ENCODE data around the gene FBXW2. TPM values are rescaled to one million over a fixed set of nuclear protein-coding genes. Genes with fewer than 3 reads are reported as not detected.

Gene FBXW2
- total RNA-seq, 1 experiment from 2014 or later: 67.1 TPM

DNA sequence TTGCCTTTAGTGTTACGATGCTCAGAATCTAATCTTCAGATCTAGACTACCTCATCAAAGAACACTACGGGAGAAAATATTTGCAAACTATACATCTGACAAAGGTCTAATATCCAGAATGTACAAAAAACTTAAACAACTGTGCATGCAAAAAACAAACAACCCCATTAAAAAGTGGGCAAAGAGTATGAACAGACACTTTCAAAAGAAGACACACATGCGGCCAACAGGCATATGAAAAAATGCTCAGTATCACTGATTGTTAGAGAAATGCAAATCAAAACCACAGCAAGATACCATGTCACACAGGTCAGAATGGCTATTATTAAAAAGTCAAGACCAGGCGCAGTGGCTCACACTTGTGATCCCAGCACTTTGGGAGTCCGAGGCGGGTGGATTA lies 47.9 kb downstream of the FBXW2 start:
- no peak for DNase-seq (ENCODE audit: low read depth)

DNA sequence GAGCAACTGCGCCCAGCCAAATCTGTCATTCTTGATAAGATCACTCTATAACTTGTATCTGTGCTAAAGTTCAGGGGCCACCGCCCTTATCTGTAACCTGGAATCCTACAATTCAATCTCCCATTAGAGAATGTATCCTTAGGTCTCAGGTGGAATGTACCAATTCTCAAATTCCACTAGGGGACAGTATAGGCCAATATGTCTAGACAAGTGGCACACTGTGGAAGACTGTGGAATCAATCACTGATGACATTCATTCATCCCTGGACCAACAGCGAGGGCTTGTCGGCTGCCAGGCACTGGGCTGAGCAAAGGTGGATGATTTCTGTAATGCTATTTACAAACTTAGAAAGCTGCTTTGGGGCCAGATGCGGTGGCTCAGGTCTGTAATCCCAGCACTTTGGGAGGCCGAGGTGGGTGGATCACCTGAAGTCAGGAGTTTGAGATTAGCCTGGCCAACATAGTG lies 50.2 kb downstream of the FBXW2 start:
- DNase-seq (ENCODE audit: low read depth): peak; percentile 16

- DNase-seq (ENCODE audit: low read depth): no peak
Observed at GRCh38 chr9:120741701-120742100, 51.5 kb downstream of the FBXW2 start.

- DNase-seq (ENCODE audit: low read depth): no peak
Observed at GRCh38 chr9:120741191-120741590, 52.0 kb downstream of the FBXW2 start.

- peak; percentile 25 for DNase-seq (ENCODE audit: low read depth)
Observed at GRCh38 chr9:120740132-120740531, 53.1 kb downstream of the FBXW2 start.

DNA sequence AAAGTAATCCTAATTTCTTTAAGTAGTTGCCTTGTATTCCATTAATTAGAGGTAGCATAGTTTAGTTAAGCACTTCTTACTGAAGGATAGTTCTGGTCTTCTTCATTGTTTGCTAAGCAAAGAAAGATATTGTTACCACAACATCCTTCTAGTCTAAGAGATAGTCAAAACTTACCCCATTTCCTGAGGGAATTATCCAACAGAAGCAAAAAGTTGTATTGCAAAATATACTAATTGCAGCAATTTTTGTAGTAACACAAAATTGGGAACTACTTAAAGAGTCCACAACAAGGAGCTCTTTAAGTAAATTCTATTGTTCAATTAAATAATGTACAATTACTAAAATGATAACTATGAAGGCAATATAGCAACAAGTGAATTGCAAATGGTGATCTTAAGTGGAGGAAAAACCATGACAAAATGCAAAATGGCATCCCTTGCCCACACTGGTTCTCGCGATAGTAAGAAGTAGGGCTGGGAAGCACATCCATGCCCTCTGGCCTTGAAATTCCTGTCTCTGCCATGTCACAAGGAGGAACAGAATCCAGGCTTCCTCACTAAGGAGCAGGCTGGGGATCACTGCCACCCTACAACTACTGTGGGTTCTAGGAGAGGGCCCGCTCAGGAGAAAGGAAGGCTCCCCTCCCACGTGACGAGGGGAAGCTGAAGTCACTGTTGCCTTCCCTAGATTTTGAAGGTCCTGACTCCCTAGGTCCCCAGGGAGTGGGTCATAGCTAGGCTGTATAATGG lies 55.6 kb downstream of the FBXW2 start:
- DNase-seq (ENCODE audit: low read depth): no peak

DNA sequence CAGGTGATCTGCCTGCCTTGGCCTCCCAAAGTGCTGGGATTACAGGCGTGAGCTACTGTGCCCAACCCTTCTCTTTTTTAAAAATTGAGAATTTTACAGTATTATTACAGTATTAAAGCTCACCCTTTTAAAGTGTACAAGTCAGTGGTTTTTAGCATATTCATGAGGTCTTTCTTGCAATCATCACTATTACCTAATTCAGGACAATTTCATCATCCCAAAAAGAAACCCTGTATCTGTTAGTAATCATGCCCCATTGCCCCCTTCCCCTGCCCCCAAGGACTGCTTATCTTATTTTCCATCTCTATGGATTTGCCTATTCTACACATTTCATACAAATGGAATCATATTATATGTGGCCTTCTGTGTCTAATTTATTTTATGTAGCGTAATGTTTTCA lies 56.3 kb downstream of the FBXW2 start:
- no peak for DNase-seq (ENCODE audit: low read depth)

DNA sequence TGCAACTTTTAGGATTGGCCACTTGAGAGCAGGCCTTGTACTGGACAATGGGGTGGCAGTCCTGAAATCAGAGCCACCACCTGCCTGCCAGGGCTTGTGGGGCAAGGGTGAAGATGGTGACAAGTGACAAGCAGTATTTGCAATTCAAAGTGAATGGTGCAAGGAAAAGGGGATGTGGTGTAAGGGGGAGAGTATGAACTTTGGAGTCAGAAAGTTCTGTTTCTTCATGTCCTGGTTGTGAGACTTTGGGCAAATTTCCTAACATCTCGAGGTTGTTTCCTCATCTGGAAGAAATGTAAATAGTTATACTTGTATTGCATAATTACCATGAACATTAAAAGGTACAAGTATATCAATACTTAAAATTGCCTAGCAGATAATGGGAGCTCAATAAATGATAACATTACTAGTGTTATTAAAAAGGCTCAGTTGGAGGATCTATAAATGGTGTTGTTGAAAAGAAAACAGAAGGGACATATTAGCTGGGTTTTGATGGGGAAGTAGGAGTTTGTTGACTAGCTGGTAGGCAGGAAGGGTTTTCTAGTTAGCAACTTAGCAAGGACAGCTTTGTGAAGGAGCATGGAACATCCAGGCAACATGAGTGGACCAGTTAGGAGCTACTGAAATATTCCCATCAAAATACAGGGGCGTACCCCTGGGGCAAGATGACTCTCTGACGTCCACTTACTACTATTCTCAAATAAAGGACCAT lies 57.6 kb downstream of the FBXW2 start:
- no peak for DNase-seq (ENCODE audit: low read depth)

GRCh38 chr9:120734607-120735410 lies 58.4 kb downstream of the FBXW2 start:
- no peak for DNase-seq (ENCODE audit: low read depth)

DNA sequence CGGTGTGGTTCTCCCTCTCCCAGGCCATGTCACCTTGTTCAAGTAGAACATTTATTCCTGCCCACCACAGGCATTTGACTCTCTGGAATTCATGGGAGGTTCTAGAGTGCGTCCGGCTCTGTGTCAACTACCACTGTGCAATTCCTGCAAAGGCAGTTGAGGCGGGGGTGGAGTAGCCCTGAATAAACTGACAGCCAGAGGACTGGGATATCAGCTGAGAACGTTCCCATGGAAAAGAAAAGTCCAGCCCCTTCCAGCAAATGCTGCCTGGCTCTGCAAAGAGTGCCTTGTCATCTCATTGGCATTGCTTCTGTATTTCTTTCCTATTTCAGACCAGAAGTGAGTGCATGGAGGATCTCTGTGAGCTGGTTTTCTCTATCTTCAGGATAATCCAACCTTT lies 60.0 kb downstream of the FBXW2 start:
- DNase-seq (ENCODE audit: low read depth): no peak

DNA sequence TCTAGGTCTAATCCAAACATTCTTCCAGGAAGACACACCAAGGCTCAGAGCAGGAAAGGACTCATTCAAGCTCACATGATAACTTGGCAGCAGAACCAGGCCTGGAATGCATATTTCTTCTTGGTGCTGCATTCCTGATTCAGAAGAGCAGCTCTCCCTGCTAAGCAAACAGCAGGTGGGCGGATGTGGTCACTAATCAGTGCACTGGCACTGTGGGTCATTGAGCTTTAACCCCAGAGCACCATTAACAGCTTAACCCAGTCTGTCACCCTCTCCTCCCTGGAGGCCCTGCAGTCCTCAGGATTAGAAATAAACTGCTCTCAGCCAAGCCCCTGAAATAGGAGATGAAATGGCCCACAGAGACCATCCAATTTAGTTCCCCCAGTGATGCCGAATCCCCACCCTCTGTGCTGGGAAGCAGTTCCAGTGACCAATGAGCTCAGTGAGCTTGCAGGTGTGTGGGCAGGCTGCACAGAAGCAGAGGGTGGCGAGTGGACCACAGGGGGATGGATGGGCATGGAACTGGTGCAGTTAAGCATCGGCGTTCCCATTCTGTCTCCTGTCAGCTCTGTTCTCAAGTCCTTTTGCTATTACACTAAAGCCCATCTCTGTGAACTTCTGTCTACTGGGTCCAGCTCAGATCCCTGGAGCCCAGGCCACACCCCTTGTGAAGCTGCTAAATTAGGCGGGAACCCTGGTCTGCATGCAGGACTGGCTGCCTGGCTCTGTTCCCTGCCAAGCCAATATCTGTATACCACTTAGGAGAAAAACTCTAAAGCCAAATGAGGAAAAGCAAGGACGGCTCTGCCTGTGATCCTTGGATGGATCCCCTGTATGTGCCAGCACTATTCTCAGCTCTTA lies 62.3 kb downstream of the FBXW2 start:
- peak; percentile 97 for DNase-seq (ENCODE audit: low read depth)

GRCh38 chr9:120729791-120730241 lies 63.4 kb downstream of the FBXW2 start:
- peak; percentile 32 for DNase-seq (ENCODE audit: low read depth)

- no peak for DNase-seq (ENCODE audit: low read depth)
Observed at GRCh38 chr9:120726484-120726883, 66.7 kb downstream of the FBXW2 start.

DNA sequence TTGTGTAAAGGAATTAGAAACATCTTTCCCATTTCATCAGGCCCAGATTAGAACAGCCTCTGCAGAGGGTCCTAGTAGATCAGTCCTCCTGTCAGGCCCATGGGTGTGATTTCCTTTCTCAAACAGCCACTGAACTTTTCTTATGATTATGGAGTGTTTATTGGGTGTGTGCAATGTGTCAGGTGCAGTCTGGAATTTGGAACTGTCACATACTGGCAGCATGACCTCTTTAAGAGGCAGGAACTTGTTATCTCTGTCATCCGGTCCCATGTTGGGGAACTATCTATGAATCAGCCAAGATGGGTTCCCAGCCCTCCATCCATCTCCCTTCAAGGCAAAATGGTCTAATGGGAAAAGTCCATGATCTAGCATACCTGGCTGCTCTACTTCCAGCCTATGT lies 67.3 kb downstream of the FBXW2 start:
- DNase-seq (ENCODE audit: low read depth): no peak

DNA sequence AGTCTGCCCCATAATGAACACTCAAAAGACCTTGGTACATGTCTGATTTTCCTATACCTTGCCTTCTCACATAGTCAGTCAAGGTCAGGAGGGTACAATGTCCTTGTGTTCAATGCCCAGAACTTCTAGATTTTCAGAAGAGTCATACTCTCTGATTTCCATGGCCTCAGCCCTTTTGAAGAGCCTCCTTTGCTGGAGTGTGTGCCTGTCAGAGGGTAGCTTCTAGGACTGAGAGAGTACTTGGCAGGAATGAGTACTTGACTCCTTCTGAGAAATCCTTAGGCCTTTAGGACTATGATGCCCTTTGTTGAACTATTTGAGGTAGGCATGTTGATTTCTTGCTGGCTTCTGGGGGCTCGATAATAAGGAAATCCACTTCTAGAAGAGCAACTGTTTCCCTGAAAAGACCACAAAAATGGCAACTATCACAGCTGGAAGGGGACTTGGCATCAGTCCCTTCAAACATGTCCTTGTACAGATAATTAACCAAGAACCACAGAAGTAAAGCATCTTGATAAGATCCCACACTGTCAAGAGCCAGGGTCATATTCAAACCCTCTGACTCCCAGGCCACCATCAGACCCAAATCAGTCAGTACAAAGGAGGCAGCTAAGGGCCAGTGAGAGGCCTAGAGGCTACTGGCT lies 68.3 kb downstream of the FBXW2 start:
- DNase-seq (ENCODE audit: low read depth): no peak

DNA sequence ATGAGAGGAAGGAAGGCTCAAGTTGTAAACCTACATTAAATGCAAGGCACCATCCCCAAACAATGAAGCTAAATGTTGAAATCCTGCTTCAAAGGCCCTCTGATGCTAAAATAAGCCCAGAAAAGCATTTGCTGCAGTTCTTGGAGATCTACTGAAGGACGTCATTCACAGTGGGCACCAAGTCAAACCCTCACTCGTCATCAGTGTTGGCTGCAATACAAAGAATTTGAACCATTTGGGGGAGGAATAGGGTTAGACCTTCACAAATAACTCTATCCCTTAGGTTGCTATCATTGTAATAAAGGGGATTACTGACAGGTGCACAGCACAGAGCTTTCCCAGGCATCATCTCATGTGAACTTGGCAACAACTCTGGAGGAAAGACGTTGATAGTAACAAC lies 69.7 kb downstream of the FBXW2 start:
- no peak for DNase-seq (ENCODE audit: low read depth)

DNA sequence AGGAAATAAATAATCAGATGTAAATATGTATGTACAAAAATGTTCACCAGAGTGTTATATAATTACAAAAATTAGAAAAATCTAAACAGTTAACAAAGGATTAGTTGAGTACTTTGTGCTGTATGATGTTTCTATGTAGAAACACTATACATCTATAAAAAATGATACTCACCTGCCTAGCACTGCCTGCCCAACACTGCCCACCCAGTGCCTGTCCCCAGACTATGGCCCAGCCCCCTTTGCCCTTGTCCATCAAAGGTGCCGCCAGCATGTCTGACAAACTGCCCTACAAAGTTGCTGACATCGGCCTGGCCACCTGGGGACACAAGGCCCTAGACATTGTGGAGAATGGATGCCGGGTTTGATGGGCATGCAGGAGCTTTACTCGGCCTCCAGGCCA lies 72.8 kb downstream of the FBXW2 start:
- no peak for DNase-seq (ENCODE audit: low read depth)

GRCh38 chr9:120718316-120718715 lies 74.9 kb downstream of the FBXW2 start:
- DNase-seq (ENCODE audit: low read depth): no peak

- no peak for DNase-seq (ENCODE audit: low read depth)
Observed at GRCh38 chr9:120717176-120717575, 76.0 kb downstream of the FBXW2 start.

- no peak for DNase-seq (ENCODE audit: low read depth)
Observed at GRCh38 chr9:120716483-120716882, 76.7 kb downstream of the FBXW2 start.
